K562 (cell line): Measurements from ENCODE around the gene ZFP14. TPM values are rescaled to one million over a fixed set of nuclear protein-coding genes. Genes with fewer than 3 reads are reported as not detected.

ENCODE experiments used
- NFE2 ChIP-seq: IDR thresholded peaks from 2 replicates; pipeline ENCODE4 v1.6.1; 2014; ENCODE audit warnings: antibody characterized with exemption, low read depth
- NR2C1 ChIP-seq, 2 experiments: fragments of 450-650 bp; IDR thresholded peaks; 2 replicates each; pipeline ENCODE4 v1.6.1; 2017; ENCODE audit warnings: mild to moderate bottlenecking in 2 of 2, antibody characterized with exemption in 1 of 2, inconsistent platforms in 1 of 2, missing compliant biosample characterization in 1 of 2, missing genetic modification characterization in 1 of 2
- PHF8 ChIP-seq: fragments of 200-600 bp; sonication (generic); IDR thresholded peaks from 2 replicates; pipeline ENCODE4 v1.6.1; 2012; ENCODE audit warnings: mixed run types, mild to moderate bottlenecking, inconsistent platforms, low read length, moderate library complexity, borderline replicate concordance
- TBP ChIP-seq: optimal IDR thresholded peaks from 2 replicates; pipeline ENCODE3; 2011; ENCODE audit warnings: low read depth, low read length, improper control_type of control experiment
- TCF7L2 ChIP-seq: fragments of 150-350 bp; IDR thresholded peaks from 2 replicates; pipeline ENCODE4 v1.6.1; 2016; ENCODE audit warnings: low read depth, mild to moderate bottlenecking, low read length, moderate library complexity
- THRAP3 ChIP-seq: fragments of 450-650 bp; IDR thresholded peaks from 2 replicates; pipeline ENCODE4 v1.6.1; 2016; ENCODE audit warnings: mild to moderate bottlenecking, inconsistent platforms, borderline replicate concordance
- TOE1 ChIP-seq, 2 experiments: fragments of 450-650 bp in 1 of 2; sonication (generic) in 1 of 2; formaldehyde crosslinking in 1 of 2; IDR thresholded peaks; 2 replicates each; pipeline versions ENCODE4 v1.7.1 to v1.8.0; 2016 to 2022; ENCODE audit warnings: borderline replicate concordance in 2 of 2, mild to moderate bottlenecking in 2 of 2, antibody characterized with exemption in 1 of 2, inconsistent platforms in 1 of 2, low read depth in 1 of 2, missing genetic modification reagents in 1 of 2, moderate library complexity in 1 of 2
- polyA plus RNA-seq, 8 experiments: library from polyadenylated mRNA; depleted of rRNA in 4 of 8; stranded (reverse) in 5 of 8; unstranded in 3 of 8; fragments of >200 nt; fragmentation: Nextera tagmentation in 2 of 8; fragmentation: Illumina TruSeq in 1 of 8; extraction: Ambion mirVana in 2 of 8; extraction: Trizol in 1 of 8; gene quantifications; 2 replicates each; pipeline versions ENCODE4 v1.2.1 to v1.2.3, GENCODE V29; 2011 to 2014; ENCODE audit warnings: inconsistent platforms in 1 of 8, missing spikeins in 1 of 8
- total RNA-seq, 7 experiments: library from RNA; depleted of rRNA in 6 of 7; stranded (reverse); fragments of >200 nt in 6 of 7; fragmentation: Illumina TruSeq in 2 of 7; extraction: Trizol in 2 of 7; gene quantifications; 2 replicates each; pipeline versions ENCODE4 v1.2.1 to v1.2.3, GENCODE V29; 2011 to 2021; ENCODE audit warnings: low replicate concordance in 1 of 7
- TF ChIP-seq, protein P1 (sequence below): fragments of 450-650 bp; formaldehyde crosslinking; IDR thresholded peaks from 2 replicates; pipeline ENCODE4 v1.4.0; 2022; ENCODE audit warnings: missing genetic modification characterization
- TF ChIP-seq, protein P2 (sequence below), 2 experiments: fragments of 450-650 bp; formaldehyde crosslinking in 1 of 2; IDR thresholded peaks; 2 replicates each; pipeline versions ENCODE4 v1.4.0 to v1.6.1; 2014 to 2020; ENCODE audit warnings: mild to moderate bottlenecking in 2 of 2, borderline replicate concordance in 1 of 2, low read depth in 1 of 2
- TF ChIP-seq, protein P3 (sequence below): fragments of 450-650 bp; IDR thresholded peaks from 2 replicates; pipeline ENCODE4 v1.6.1; 2018; ENCODE audit not compliant: partially characterized antibody

Gene ZFP14
- total and polyA plus RNA-seq, 9 of the 15 experiments (the other 6 are each of a cell fraction or from before 2014, with no cell fraction given) = 0.80 to 1.9 (median 1.4) TPM

DNA sequence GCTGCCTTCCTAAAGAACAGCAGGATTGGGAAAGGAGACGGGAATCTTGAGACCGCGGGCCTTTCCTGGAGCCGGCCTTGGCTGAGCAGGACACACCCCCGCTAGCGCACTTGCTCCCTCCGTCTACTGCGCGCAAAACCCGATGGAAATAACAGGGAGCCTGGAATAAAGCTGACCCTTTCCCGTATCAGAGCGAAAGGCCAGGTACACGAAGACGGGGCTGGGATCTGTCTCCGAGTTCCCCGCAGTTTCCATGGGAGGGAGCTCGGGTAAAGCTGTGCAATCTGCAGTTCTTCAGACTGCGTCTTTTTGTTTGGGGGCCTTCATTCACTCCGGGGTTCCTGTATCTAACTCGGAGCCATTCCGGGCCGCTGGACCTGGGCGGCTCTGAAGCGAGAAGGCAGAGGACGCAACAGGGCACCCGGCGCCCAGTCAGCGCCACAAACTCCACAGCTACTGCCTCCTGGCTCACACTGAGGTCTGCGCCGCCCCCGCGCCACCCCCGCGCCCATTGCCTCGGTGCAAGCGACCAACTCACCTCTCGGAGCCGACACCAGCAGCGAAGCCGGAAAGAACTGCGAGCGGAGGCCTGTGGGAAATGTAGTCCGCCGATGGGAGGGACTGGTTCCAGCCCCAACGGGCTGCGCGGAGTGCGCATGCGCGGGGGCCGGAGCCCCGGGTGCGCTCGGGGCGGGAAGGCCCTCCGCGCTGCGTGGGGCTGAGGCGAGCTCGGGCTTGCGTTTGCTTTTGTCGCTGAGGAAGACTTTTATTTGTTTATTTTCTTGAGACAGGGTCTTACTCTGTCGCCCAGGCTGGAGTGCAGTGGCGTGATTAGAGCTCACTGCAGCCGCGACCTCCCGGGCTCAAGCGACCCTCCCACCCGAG, at the start of gene ZFP14 (continued):
- TF ChIP-seq TOE1 (IDR thresholded peaks at IDR 0.05; ENCODE audit: borderline replicate concordance) = peak; percentile 95
- TF ChIP-seq TOE1 (CRISPR knock-in tag; IDR thresholded peaks at IDR 0.05; ENCODE audit: borderline replicate concordance, low read depth) = no peak
- TF ChIP-seq, protein P1, sequence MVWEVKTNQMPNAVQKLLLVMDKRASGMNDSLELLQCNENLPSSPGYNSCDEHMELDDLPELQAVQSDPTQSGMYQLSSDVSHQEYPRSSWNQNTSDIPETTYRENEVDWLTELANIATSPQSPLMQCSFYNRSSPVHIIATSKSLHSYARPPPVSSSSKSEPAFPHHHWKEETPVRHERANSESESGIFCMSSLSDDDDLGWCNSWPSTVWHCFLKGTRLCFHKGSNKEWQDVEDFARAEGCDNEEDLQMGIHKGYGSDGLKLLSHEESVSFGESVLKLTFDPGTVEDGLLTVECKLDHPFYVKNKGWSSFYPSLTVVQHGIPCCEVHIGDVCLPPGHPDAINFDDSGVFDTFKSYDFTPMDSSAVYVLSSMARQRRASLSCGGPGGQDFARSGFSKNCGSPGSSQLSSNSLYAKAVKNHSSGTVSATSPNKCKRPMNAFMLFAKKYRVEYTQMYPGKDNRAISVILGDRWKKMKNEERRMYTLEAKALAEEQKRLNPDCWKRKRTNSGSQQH = no peak
- peak; percentile 80 for TF ChIP-seq NR2C1 (IDR thresholded peaks at IDR 0.05)
- TF ChIP-seq NR2C1 (tag; IDR thresholded peaks at IDR 0.05) = peak; percentile 85
- peak; percentile 2; the same call in 1 of the 2 replicates for TF ChIP-seq NFE2
- TF ChIP-seq, protein P2, sequence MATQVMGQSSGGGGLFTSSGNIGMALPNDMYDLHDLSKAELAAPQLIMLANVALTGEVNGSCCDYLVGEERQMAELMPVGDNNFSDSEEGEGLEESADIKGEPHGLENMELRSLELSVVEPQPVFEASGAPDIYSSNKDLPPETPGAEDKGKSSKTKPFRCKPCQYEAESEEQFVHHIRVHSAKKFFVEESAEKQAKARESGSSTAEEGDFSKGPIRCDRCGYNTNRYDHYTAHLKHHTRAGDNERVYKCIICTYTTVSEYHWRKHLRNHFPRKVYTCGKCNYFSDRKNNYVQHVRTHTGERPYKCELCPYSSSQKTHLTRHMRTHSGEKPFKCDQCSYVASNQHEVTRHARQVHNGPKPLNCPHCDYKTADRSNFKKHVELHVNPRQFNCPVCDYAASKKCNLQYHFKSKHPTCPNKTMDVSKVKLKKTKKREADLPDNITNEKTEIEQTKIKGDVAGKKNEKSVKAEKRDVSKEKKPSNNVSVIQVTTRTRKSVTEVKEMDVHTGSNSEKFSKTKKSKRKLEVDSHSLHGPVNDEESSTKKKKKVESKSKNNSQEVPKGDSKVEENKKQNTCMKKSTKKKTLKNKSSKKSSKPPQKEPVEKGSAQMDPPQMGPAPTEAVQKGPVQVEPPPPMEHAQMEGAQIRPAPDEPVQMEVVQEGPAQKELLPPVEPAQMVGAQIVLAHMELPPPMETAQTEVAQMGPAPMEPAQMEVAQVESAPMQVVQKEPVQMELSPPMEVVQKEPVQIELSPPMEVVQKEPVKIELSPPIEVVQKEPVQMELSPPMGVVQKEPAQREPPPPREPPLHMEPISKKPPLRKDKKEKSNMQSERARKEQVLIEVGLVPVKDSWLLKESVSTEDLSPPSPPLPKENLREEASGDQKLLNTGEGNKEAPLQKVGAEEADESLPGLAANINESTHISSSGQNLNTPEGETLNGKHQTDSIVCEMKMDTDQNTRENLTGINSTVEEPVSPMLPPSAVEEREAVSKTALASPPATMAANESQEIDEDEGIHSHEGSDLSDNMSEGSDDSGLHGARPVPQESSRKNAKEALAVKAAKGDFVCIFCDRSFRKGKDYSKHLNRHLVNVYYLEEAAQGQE (IDR thresholded peaks at IDR 0.05; ENCODE audit: borderline replicate concordance) = peak; percentile 36; the same call in 1 of the 2 replicates
- TF ChIP-seq, protein P2 (CRISPR knock-in tag; IDR thresholded peaks at IDR 0.05; ENCODE audit: low read depth) = no peak
- peak; percentile 81 for TF ChIP-seq TCF7L2
- TF ChIP-seq PHF8 = peak; percentile 63; the same call in 1 of the 2 replicates
- TF ChIP-seq, protein P3, sequence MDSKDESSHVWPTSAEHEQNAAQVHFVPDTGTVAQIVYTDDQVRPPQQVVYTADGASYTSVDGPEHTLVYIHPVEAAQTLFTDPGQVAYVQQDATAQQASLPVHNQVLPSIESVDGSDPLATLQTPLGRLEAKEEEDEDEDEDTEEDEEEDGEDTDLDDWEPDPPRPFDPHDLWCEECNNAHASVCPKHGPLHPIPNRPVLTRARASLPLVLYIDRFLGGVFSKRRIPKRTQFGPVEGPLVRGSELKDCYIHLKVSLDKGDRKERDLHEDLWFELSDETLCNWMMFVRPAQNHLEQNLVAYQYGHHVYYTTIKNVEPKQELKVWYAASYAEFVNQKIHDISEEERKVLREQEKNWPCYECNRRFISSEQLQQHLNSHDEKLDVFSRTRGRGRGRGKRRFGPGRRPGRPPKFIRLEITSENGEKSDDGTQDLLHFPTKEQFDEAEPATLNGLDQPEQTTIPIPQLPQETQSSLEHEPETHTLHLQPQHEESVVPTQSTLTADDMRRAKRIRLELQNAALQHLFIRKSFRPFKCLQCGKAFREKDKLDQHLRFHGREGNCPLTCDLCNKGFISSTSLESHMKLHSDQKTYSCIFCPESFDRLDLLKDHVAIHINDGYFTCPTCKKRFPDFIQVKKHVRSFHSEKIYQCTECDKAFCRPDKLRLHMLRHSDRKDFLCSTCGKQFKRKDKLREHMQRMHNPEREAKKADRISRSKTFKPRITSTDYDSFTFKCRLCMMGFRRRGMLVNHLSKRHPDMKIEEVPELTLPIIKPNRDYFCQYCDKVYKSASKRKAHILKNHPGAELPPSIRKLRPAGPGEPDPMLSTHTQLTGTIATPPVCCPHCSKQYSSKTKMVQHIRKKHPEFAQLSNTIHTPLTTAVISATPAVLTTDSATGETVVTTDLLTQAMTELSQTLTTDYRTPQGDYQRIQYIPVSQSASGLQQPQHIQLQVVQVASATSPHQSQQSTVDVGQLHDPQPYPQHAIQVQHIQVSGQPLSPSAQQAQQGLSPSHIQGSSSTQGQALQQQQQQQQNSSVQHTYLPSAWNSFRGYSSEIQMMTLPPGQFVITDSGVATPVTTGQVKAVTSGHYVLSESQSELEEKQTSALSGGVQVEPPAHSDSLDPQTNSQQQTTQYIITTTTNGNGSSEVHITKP = peak; percentile 99
- TF ChIP-seq TBP = peak; percentile 21
- TF ChIP-seq THRAP3 = no peak
